HEK293 (cell line): ENCODE data around the gene KCNK6.

Experiments used
- CTCF ChIA-PET: fragments of 350-600 bp; formaldehyde crosslinking; extraction: SDS; loops from one replicate; lab custom pipeline; 2021; ENCODE audit warnings: antibody characterized with exemption; lab: Yijun Ruan, JAX
- POLR2A ChIA-PET: fragments of 300-600 bp; formaldehyde crosslinking; extraction: SDS; loops from one replicate; lab custom pipeline; 2020; ENCODE audit warnings: antibody characterized with exemption, inconsistent platforms; lab: Yijun Ruan, JAX
- H3K27ac ChIP-seq: fragments of 200-500 bp; sonication (Bioruptor generic); 2 replicates; pipeline ENCODE4 v1.5.1; 2014; ENCODE audit warnings: low read depth, low read length, control low read depth, inconsistent platforms; ENCODE audit errors: extremely low read depth
- H3K36me3 ChIP-seq, 2 experiments: fragments of 200-500 bp in 1 of 2; sonication (Bioruptor generic) in 1 of 2; 1 replicate in 1 of 2; 2 replicates in 1 of 2; pipeline ENCODE4 v1.5.1; 2014 to 2017; ENCODE audit warnings: inconsistent platforms in 2 of 2, low read length in 2 of 2; ENCODE audit not compliant: control insufficient read depth in 2 of 2, insufficient read depth in 1 of 2
- H3K4me1 ChIP-seq: fragments of 200-500 bp; sonication (Bioruptor generic); 2 replicates; pipeline ENCODE4 v1.5.1; 2014; ENCODE audit warnings: mild to moderate bottlenecking, low read length, inconsistent platforms; ENCODE audit not compliant: control insufficient read depth, insufficient read depth
- H3K4me3 ChIP-seq: 2 replicates; pipeline ENCODE4 v1.5.1; 2011; ENCODE audit warnings: low read depth, mild to moderate bottlenecking, control low read depth, low read length, moderate library complexity
- H3K9me3 ChIP-seq: fragments of 200-500 bp; sonication (Bioruptor generic); 2 replicates; pipeline ENCODE4 v1.5.1; 2014; ENCODE audit warnings: low read depth, low read length, inconsistent platforms; ENCODE audit not compliant: control insufficient read depth, insufficient read depth
- KLF1 ChIP-seq: fragments of 450-650 bp; formaldehyde crosslinking; IDR thresholded peaks from 2 replicates; pipeline ENCODE4 v1.5.1; 2016; ENCODE audit warnings: missing biosample characterization, missing genetic modification characterization
- KLF7 ChIP-seq: fragments of 450-650 bp; formaldehyde crosslinking; IDR thresholded peaks from 2 replicates; pipeline ENCODE4 v1.5.1; 2016; ENCODE audit warnings: missing biosample characterization, missing genetic modification characterization, borderline replicate concordance
- KLF9 ChIP-seq: fragments of 450-650 bp; formaldehyde crosslinking; IDR thresholded peaks from 2 replicates; pipeline ENCODE4 v1.5.1; 2016; ENCODE audit warnings: missing biosample characterization, missing genetic modification characterization, low read depth
- REST ChIP-seq: fragments of 450-650 bp; formaldehyde crosslinking; IDR thresholded peaks from 2 replicates; pipeline ENCODE4 v1.5.1; 2016; ENCODE audit warnings: missing biosample characterization, missing genetic modification characterization
- ZBTB6 ChIP-seq: fragments of 450-650 bp; formaldehyde crosslinking; IDR thresholded peaks from 2 replicates; pipeline ENCODE4 v1.5.1; 2017; ENCODE audit warnings: missing biosample characterization, missing genetic modification characterization
- ZBTB7A ChIP-seq: fragments of 450-650 bp; formaldehyde crosslinking; IDR thresholded peaks from 2 replicates; pipeline ENCODE4 v1.5.1; 2016; ENCODE audit warnings: low read depth, missing biosample characterization, missing genetic modification characterization
- ZNF169 ChIP-seq: fragments of 450-650 bp; formaldehyde crosslinking; IDR thresholded peaks from 2 replicates; pipeline ENCODE4 v1.5.1; 2016; ENCODE audit warnings: missing biosample characterization, missing genetic modification characterization
- ZNF174 ChIP-seq: fragments of 450-650 bp; formaldehyde crosslinking; IDR thresholded peaks from 2 replicates; pipeline ENCODE4 v1.5.0; 2017; ENCODE audit warnings: missing biosample characterization, mild to moderate bottlenecking, missing genetic modification characterization
- ZNF239 ChIP-seq: fragments of 450-650 bp; formaldehyde crosslinking; IDR thresholded peaks from 2 replicates; pipeline ENCODE4 v1.5.1; 2016; ENCODE audit warnings: missing biosample characterization, missing genetic modification characterization
- ZNF521 ChIP-seq: fragments of 450-650 bp; formaldehyde crosslinking; IDR thresholded peaks from 2 replicates; pipeline ENCODE4 v1.5.1; 2017; ENCODE audit warnings: missing biosample characterization, mild to moderate bottlenecking, missing genetic modification characterization
- ZNF544 ChIP-seq: fragments of 450-650 bp; formaldehyde crosslinking; IDR thresholded peaks from 2 replicates; pipeline ENCODE4 v1.5.0; 2017; ENCODE audit warnings: missing biosample characterization, missing genetic modification characterization
- ZNF548 ChIP-seq: fragments of 450-650 bp; formaldehyde crosslinking; IDR thresholded peaks from 2 replicates; pipeline ENCODE4 v1.5.1; 2016; ENCODE audit warnings: missing biosample characterization, missing genetic modification characterization
- ZNF561 ChIP-seq: fragments of 450-650 bp; IDR thresholded peaks from 2 replicates; pipeline ENCODE4 v1.5.1; 2018; ENCODE audit warnings: missing biosample characterization, missing genetic modification characterization, borderline replicate concordance
- ZNF626 ChIP-seq: fragments of 450-650 bp; sonication (Bioruptor Pico); formaldehyde crosslinking; IDR thresholded peaks from 2 replicates; pipeline ENCODE4 v1.5.1; 2018; ENCODE audit warnings: missing biosample characterization, missing genetic modification characterization, inconsistent platforms
- ZNF704 ChIP-seq: fragments of 450-650 bp; formaldehyde crosslinking; IDR thresholded peaks from 2 replicates; pipeline ENCODE4 v1.5.1; 2016; ENCODE audit warnings: missing biosample characterization, missing genetic modification characterization
- ZNF768 ChIP-seq: fragments of 450-650 bp; formaldehyde crosslinking; IDR thresholded peaks from 2 replicates; pipeline ENCODE4 v1.5.1; 2018; ENCODE audit warnings: missing biosample characterization, mild to moderate bottlenecking, missing genetic modification characterization
- ZNF830 ChIP-seq: fragments of 450-650 bp; IDR thresholded peaks from 2 replicates; pipeline ENCODE4 v1.5.0; 2018; ENCODE audit warnings: missing biosample characterization, missing genetic modification characterization, low read depth, mild to moderate bottlenecking, moderate library complexity
- ZSCAN23 ChIP-seq: fragments of 450-650 bp; formaldehyde crosslinking; IDR thresholded peaks from 2 replicates; pipeline ENCODE4 v1.5.1; 2016; ENCODE audit warnings: missing biosample characterization, missing genetic modification characterization
- ZSCAN5A ChIP-seq: fragments of 450-650 bp; formaldehyde crosslinking; IDR thresholded peaks from 2 replicates; pipeline ENCODE4 v1.5.1; 2016; ENCODE audit warnings: missing biosample characterization, missing genetic modification characterization
- ZXDB ChIP-seq: fragments of 450-650 bp; formaldehyde crosslinking; IDR thresholded peaks from 2 replicates; pipeline ENCODE4 v1.5.1; 2016; ENCODE audit warnings: missing biosample characterization, missing genetic modification characterization

Gene KCNK6

GRCh38 chr19:38321646-38322196 is 2.1 kb downstream of the KCNK6 start:
- ChIA-PET POLR2A (interaction anchor here (1.2 kb wide), 1 partner anchor 57 kb away, joined by 5 read pairs; the partner anchor contains the start of gene SPINT2), CTCF (interaction anchor here (0.8 to 0.9 kb wide), 2 partner anchors 78 to 419 kb away, joined by 4 to 7 read pairs; no protein-coding TSS in a partner anchor)
- Histone ChIP-seq H3K9me3 (no peaks in the 10 kb centered on the region), H3K36me3 (no peaks in the 10 kb centered on the region; a peak in 1 of 3 replicates), H3K4me1 (peaks cover 8% of the 10 kb centered on the region), H3K4me3 (no peak overlapping the region), H3K27ac (no peak overlapping the region)
- TF ChIP-seq ZNF544, result no peak
- 0 out of 2 replicates have a peak, but pooled peaks have one; percentile 43 for TF ChIP-seq ZNF768
- TF ChIP-seq ZBTB6 (tag by site-specific recombination), result no peak
- TF ChIP-seq REST (tag by site-specific recombination), result no peak

GRCh38 chr19:38323291-38323690 is 3.6 kb downstream of the KCNK6 start:
- Histone ChIP-seq H3K4me1 (peaks cover 8% of the 10 kb centered on the region), H3K27ac (no peak overlapping the region), H3K36me3 (no peaks in the 10 kb centered on the region; a peak in 1 of 3 replicates), H3K9me3 (no peaks in the 10 kb centered on the region), H3K4me3 (no peak overlapping the region)
- CTCF ChIA-PET, result no interaction called here
- POLR2A ChIA-PET, result no interaction called here
- TF ChIP-seq ZNF239 (tag by site-specific recombination) (no peak), ZNF548 (tag by site-specific recombination) (no peak), ZNF830 (tag by site-specific recombination) (no peak), ZXDB (tag by site-specific recombination) (no peak), KLF1 (no peak), ZNF169 (no peak), ZNF704 (no peak), ZSCAN5A (tag by site-specific recombination) (no peak), ZBTB6 (tag by site-specific recombination) (no peak), ZNF626 (no peak), ZNF521 (tag by site-specific recombination) (no peak), KLF7 (tag by site-specific recombination) (no peak), ZBTB7A (tag by site-specific recombination) (no peak), ZNF561 (tag by site-specific recombination) (no peak), ZSCAN23 (tag by site-specific recombination) (no peak), KLF9 (no peak), REST (tag by site-specific recombination) (no peak), ZNF174 (tag by site-specific recombination) (no peak)
